NK-92 (cell line): Measurements from ENCODE around the gene DENND4A.
"Not testable (repeated sequence)": the region's sequence is repeated elsewhere in the genome, so short reads cannot be mapped to it uniquely, and the experiment has no call there.

Experiments
- DNase-seq: peaks from one replicate; lab custom pipeline; 2025; ENCODE audit not compliant: unreplicated experiment; lab: John Stamatoyannopoulos, UW

DENND4A gene

DNA sequence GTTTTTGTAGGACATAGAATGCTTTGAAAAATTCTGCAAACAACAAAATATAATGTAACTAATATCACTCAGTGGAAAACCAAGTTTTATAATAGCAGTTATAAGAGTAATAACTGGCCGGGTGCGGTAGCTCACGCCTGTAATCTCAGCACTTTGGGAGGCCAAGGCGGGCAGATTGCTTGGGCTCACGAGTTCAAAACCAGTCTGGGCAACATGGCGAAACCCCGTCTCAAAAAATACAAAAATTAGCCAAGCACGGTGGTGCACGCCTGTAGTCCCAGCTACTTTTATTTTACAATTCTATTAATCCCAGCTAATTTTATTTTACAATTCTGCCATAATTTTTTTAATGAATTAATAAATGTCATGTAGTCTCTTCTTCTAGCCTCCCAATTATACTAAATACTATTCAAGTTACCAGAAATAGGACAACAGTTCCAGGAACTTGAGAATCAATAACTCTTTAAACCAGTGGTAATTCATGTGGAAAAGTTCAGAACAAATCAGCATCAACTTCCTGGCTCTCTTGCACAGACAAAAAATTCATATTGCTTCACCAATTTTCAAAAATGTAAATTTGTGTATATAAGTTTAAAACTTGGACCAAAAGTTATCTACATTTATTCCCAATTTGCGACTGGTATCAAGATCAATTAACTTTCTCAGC is 2.2 kb downstream of the DENND4A start:
- DNase-seq, result no peak

- DNase-seq, result no peak
Measured at GRCh38 chr15:65789105-65789504, 3.0 kb downstream of the DENND4A start.

GRCh38 chr15:65787260-65787659 is 4.8 kb downstream of the DENND4A start:
- no peak for DNase-seq

DNA sequence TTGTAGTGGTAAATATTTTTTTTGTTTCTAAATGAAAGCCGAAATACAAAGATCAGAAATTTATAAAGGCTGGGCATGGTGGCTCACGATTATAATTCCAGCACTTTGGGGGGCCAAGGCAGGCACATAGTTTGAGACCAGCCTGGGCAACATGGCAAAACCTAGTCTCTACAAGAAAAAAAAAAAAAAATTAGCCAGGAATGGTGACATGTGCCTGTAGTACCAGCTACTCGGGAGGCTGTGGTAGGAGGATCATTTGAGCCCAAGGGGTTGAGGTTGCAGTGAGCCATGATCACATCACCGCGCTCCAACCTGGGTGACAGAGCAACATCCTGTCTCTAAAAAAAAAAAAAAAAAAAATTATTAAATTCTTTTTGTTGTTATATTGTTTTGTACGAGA is 6.9 kb downstream of the DENND4A start:
- DNase-seq, result no peak

- no peak for DNase-seq
Measured at GRCh38 chr15:65783872-65784271, 8.2 kb downstream of the DENND4A start.

DNA sequence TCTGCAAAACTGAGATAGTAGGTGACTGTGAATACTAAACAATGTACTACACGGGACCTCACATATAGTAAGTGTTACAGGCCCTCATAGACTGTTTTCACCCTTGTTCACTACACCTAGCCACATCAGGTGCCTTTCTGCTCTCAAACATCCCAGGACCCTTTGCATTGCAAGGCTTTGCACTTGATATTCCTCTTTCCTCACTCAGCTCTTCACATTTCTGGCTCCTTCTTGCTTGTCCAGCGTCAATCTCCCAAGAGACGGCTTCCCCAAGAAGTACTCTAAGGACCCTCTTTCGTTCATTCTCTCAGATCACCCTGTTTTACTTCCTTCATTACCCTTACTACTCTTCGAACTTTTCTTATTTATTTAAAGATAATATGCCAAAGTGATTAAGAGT is 10.0 kb downstream of the DENND4A start:
- no peak for DNase-seq

GRCh38 chr15:65778701-65779100 is 13.4 kb downstream of the DENND4A start:
- DNase-seq, result not testable (repeated sequence)

DNA sequence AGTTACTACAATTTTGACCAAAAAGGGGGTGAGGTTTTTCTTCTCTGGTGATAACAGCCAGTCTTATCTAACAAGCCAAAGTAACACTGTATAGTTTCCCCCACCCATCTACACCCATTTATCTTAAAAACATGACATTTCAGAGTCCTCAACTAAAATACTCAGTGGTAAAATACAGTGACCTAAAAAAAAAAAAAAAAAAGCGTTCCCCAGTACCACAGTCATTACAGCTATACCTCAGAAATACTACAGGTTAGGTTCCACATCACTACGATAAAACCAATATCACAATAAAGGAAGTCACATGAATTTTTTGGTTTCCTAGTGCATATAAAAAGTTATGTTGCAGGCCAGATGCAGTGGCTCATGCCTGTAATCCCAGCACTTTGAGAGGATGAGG is 13.8 kb downstream of the DENND4A start:
- DNase-seq, result no peak

GRCh38 chr15:65777843-65778242 is 14.2 kb downstream of the DENND4A start:
- no peak for DNase-seq

DNA sequence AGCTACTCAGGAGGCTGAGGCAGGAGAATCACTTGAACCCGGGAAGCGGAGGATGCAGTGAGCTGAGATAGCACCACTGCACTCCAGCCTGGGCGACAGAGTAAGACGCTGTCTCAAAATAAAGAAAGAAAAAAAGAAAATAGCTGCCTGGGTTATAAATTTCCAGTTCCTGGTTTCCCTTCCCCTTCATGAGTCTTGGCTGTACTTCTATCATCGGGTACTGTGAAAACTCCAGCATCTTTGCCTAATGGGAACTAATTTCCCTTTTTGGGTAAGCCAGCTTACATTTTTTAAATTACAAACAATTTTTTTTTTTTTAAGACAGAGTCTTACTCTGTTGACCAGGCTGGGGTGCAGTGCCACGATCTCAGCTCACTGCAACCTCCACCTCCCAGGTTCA is 15.0 kb downstream of the DENND4A start:
- DNase-seq, result no peak

- DNase-seq, result no peak
Measured at GRCh38 chr15:65773386-65774111, 18.5 kb downstream of the DENND4A start.

GRCh38 chr15:65772930-65773329 is 19.2 kb downstream of the DENND4A start:
- DNase-seq, result no peak

GRCh38 chr15:65771870-65772269 is 20.2 kb downstream of the DENND4A start:
- no peak for DNase-seq

GRCh38 chr15:65769482-65769881 is 22.6 kb downstream of the DENND4A start:
- no peak for DNase-seq

GRCh38 chr15:65767895-65768294 is 24.2 kb downstream of the DENND4A start:
- DNase-seq, result no peak

DNA sequence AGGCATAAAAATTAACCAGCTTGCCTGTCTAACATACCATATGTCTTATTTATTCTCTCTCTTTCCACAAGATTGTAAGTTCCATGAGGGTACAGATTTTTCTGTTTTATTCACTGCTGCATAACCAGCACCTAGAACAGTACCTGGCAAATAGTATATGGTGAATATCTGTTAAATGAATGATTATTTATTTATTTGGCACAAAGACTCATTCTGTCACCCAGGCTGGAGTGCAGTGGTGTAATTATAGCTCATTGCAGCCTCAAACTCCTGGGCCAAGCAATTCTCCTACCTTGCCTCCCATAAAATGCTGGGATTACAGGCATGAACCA is 24.9 kb downstream of the DENND4A start:
- DNase-seq, result no peak

DNA sequence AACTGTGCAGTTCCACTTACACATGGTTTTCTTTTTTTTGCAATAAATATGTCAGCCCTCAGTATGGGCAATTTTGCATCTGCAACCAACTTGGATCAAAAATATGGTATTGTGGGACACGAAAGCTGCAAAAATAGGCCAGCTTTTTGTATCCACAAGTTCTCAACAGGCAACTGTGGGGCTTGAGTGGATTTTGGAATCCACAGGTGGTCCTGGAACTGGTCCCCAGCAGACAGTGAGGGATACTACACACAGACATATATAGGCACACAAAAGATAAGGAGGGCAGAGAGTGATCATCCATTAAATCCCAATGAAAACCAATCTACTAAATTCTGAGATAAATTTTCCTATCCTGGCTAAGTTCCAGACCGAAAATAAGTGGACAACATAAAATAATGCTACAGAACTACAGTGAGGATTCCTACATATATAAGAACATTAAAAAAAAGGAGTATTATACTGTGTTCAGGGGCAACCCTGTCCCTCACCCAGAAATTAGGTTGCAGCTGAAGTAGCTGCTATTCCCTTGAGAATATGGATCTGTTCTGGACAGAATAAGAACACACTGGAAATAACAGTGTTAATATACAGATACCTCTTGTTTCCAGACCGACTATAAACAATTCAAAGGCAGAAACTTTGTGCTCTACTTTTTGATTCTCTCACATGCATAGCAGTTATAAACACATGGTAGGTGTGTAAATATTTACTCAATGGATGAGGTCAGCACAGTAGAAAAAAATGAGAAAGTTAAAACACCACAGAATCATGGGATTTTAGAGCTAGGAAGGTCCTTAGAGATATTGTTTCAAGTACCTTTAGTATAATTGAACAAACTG is 25.4 kb downstream of the DENND4A start:
- no peak for DNase-seq

DNA sequence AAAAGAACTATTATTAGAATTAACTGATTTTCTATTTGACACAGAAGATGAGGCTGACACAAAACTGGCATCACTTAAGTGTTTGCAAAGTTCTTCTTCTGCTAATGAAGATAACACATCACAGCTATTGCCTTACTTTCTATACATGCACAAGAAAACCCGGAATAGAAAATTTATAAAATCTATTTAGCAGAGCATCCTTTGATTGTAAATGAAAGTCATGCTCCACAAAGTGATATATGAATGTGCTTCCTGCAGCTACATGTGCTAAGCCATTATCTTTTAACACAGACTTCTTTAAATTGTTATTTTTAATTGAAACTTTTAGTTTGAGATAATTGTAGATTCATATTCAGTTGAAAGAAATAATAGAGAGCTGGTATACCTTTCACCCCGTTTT is 27.0 kb downstream of the DENND4A start:
- no peak for DNase-seq

- DNase-seq, result no peak
Measured at GRCh38 chr15:65762914-65763787, 28.9 kb downstream of the DENND4A start.

GRCh38 chr15:65762399-65762798 is 29.7 kb downstream of the DENND4A start:
- no peak for DNase-seq
